GM19455 (cell line): Measurements from ENCODE around the gene CDKN3.
"Not testable (repeated sequence)": the region's sequence is repeated elsewhere in the genome, so short reads cannot be mapped to it uniquely, and the experiment has no call there.

ENCODE experiments used
- ATAC-seq: cut with Tn5 transposase; IDR thresholded peaks from one replicate; pipeline ENCODE4 v1.9.1; 2021; ENCODE audit not compliant: unreplicated experiment

Gene CDKN3

DNA sequence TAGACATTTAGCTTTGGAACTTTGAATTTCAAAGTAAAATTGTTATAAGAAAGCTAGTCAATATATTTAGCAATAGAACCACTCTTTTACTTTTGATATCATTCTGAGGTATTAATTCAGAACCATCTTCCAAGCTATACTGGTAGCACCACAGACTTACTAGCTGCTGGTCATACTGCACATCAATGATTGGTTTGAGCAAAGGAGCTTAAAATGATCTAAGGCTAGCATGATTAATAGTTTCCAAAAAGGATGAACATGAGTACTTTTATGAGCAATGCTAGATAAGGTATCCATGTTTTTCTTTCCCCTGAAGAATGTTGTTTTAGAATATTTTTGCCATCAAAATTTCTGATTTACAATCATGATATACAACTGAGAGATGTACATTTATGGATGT, 27.2 kb downstream of the CDKN3 start:
- no peak for ATAC-seq

DNA sequence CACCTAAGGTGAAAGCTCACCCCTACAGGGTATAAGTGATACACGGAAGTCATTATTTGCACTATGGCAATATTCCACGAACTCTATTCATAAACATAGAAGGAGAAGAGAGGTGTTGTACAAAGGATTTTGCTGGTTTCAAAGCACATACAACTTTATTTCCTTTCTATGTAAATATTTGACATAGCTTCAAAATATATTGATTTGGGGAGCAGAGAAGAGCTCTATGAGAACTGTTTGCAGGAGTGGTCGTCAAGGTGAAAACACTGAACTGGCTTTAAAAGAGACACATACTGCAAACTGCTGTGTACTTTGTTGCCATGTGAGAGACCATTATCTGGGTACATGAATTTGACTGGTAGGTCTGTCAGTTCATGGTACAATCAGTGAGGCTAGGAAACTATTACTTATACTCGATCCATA, 27.7 kb downstream of the CDKN3 start:
- no peak for ATAC-seq

DNA sequence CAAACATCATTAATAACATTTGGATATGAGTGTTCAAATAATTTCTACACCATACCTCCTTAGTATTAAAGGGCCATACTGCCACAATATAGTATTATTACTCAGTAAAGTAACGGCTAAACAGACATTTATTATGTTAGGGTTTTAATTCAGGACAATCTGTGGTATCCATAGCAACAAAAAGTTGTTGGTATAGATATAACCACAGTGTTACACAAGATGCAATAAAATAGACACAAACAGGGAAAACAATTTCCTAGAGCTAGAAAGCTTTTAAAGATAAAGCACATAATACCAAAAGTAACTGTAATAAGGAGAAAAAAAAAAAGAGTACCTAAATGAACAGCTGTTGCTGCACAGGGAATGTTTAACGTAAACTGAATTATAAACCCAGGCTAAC, 28.3 kb downstream of the CDKN3 start:
- ATAC-seq = no peak

DNA sequence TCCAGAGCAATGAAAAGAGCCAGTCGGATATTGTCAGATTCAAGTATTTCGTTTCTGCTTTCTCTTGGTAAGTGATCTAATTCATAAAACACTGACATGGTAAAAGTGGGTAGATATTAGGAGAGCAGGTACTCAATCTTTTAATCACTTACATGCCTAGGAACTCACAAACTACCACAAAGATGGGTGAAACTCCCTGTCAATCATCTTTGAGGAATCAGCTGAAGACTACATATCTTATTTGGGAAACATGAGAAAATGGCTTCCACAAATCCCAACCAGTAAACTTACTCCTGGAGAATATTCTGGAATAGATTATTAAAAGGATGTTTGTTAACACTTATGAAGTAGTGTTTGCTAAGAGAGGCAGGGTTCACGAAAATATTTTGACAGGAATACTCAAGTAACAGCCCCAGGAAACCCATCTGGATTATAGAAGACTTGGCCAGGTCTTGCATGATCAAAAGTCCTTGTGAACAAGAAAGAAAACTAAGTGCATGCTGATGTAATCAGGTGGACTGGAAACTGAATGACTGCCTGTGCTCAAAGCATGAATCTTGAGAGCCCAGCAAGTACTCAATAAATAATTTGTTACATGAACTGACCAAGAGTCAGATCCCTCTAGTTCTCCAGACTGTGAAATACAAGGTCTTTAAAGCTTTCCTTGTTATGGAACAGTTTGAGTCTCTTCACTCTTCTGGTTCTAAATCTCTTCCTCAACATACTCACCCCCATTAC, 28.9 kb downstream of the CDKN3 start:
- no peak for ATAC-seq

DNA sequence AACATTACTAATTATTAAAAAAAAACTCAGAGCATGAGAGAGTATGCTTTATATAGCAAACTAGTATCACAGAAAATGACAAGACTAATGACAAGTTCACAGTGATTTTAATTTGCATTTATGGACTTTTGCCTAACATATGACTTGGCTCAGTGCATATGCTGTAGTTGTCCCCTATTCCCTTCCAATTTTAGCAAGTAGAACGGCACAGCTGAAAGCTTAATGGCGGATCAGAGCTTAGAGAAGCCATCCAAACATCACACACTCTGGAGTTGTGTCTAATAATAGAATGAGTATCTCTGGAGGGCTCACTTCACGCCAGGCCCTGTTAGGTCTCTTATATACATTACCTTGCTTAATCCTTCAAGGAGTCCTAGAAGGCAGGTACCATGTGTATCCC, 31.1 kb downstream of the CDKN3 start:
- no peak for ATAC-seq

DNA sequence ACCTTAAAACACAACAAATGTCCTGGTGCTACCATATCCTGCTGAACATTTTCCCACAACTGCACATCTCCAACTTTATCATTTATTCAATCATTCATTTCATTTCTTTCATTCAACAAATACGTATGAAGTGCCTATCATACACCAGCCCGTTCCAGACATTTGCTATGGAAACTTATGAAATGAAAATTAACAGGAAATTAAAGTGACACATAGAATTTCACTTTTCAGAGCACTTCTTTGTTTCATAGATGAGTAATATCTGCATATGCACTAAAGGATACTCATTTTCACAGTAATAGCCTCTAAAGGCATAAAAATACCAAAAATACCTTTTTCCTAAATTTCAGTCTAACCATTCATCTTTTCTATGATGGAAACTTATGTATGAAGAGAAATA, 31.7 kb downstream of the CDKN3 start:
- ATAC-seq = no peak

DNA sequence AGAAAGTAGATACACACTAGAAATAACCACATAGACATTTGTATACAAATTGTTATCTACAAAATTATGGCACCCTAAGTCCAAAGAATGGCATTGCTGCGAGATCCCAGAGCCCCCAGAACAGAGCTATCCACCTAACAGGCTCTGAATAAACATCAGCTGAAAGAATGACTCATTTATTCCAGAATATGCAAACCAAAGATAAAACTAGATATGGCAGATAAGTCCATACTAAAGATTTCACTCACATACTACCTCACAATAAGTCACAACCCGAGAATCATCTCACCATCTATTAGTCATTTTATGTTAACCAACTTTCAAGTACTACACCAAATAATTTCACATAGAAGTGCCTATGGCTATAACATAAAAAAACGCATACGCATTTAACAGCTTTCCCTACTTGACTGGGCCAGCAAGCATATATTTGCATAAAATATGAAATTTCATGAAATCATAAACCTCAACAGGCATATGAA, 38.7 kb downstream of the CDKN3 start:
- ATAC-seq = peak; percentile 53

DNA sequence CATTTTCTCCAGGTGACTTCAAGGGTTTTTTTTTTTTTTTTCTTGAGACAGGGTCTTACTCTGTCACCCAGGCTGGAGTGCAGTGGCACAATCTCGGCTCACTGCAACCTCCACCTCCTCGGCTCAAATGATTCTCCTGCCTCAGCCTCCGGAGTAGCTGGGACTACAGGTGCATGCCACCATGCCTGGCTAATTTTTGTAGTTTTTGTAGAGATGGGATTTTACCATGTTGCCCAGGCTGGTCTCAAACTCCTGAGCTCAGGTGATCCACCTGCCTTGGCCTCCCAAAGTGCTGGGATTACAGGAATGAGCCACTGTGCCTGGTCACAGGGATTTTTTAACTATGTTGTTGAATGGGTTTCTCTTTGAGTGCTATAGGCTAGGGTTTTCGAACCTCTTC, 41.1 kb downstream of the CDKN3 start:
- not testable (repeated sequence) for ATAC-seq

DNA sequence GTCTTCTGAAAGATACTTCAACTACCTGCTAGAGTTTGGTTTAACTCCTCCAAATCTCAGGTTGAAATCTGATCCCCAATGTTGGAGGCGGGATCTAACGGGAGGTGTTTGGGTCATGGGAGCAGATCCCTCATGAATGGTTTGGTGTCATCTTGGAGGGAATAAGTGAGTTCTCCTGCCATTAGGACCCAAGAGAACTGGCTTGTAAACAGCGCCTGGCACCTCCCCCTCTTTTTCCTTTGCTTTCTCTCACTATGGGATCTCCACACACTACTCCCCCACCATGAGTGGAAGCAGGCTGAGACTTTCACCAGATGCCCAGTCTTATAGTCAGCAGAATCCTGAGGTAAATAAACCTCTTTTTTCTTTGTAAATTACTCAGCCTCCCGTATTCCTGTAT, 41.9 kb downstream of the CDKN3 start:
- no peak for ATAC-seq

DNA sequence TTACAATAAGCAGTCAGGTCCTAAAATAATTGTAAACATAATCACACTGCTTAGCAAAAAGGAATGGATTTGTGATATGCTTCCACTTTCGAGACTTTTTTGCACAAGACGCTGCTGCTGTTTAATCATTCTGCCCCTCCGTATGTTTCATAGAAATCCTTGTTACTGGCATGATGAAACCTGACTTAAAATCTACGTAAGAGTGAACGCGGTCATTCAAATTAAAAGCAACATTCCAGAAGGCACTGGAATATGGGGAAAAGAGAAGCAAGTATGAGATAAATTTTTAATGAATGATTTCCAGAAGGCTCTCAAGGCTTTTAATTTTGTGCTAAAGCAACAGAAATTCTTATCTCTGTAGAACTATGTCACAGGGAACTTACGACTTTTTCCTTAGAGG, 43.2 kb downstream of the CDKN3 start:
- no peak for ATAC-seq

DNA sequence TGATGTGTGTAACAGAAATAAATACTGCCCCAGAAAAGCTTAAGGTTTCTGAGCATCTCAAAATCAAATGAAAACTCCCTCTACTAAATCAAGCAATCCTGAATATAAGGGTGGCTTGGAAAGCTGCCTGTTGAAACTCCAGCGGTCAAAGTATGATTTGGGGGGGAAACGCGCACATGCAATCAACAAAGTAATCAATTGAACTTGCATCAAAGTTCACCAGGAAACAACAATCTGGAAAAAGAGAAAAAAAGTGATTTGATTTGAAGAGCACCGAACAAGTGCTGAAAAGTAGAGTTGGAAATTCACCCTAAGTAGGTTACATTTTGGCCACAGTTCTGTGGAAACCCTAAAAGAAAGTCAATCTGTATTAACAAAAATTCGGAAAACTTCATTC, 43.7 kb downstream of the CDKN3 start:
- no peak for ATAC-seq

DNA sequence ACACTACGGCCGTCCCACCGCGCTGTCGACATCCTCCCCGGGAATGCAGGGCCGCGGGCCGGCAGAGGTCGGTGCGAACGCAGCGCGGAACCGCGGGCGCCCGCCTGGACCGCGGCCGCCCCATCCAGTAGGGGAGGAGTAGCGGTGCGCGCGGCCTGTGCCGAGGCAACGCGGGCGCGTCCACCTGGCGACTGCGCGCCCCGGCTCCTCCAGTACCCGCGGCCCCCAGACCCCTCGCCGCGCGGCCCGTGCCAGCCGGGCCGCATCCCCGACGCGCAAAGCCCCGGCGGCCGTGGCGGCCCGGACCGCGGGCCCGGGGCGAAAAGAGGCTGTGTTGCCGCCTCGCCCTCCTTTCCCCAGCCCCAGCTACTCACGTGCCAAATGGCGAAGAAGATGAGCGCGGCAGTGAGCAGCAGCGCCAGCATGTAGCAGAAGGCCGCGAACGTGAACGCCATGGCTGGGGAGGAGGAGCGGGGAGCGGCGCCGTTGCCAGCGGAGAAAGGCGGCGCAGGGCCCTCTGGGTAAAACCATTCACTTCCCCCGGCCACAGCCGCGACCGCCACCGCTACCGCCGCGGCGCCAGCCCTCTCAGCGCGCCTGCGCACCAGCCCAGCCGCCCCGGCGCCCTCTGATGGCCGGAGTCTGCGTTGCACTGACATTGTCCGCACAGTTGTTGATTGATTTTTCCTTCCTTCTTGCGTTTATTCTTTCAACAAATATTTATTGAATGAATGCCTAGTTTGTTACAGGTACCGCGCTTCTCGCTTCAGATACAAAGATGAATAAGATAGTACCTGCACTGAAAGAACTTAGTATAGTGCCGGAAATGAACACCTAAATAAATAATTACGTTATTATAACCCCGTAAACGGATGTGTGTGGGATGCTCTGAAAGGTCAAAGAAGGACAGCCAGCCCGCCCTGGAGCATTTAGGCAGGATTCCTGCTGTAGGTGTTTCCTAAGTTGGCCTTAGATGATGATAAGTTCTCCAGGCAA, 44.4 kb downstream of the CDKN3 start, which contains the start of gene CNIH1:
CNIH1 (minus strand) TSS at position 502 of the 996 bp plus-strand sequence; CDS start at position 455, 47 bp downstream.
- ATAC-seq = peak; percentile 93

DNA sequence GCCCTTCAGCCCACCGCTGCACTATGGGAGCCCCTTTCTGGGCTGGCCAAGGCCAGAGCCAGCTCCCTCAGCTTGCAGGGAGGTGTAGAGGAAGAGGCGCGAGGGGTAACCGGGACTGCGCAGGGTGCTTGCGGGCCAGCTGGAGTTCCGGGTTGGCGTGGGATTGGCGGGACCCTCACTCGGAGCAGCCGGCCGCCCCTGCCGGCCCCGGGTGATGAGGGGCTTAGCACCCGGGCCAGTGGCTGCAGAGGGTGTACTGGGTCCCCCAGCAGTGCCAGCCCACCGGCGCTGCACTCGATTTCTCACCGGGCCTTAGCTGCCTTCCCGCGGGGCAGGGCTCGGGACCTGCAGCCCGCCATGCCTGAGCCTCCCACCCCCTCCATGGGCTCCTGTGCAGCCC, 46.2 kb downstream of the CDKN3 start:
- not testable (repeated sequence) for ATAC-seq

DNA sequence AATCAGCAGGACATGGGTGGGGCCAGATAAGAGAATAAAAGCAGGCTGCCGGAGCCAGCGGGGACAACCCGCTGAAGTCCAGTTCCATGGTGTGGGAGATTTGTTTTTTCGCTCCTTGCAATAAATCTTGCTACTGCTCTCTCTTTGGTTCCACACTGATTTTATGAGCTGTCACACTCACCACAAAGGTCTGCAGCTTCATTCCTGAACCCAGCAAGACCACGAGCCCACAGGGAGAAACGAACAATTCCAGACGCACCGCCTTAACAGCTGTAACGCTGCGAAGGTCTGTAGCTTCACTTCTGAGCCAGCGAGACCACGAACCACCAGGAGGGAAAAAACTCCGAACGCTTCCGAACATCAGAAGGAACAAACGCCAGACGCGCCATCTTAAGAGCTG, 47.2 kb downstream of the CDKN3 start:
- ATAC-seq = no peak

DNA sequence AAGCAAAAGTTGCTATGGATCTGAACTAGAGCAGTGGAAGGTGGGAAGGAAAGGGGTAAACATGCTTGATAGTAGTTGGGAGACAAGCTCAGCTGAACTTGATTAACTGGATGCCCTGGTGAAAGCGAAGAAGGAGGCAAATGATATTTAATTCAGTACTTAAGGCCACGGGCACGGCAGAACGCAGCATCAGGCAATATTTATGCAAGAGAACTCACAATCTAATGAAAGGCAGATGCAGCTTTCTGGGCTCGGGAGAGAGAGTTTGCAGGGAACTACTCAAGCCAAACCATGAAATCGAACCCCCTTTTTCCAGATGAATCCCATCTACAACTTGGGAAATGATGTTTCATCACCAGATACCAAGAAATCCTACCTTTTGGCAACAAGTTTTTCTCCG, 47.9 kb downstream of the CDKN3 start:
- ATAC-seq = no peak

DNA sequence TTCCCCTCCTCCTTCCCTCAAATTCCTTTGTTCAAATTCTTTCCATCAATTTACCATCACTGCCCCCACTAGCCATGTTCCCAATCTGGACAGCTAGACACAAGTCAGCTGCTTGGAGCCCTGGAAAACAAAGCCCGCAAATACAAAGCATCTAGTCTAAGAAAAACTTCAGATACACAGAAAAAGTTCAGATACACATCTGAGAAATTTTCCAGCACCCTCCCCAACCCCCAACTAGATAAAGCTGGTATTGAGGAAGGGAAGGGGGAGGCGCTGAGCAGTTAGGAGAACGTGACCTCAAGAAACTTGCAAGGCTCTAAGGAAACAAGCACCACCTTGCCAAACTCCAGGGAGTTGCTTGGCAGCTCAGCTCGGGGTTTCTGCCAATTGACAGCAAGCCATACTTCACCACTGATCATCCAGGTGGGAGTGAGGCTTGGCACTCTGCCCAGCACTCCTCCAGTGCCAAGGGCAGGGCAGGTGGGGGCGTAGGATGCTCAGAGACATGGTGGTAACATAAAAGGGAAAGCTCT, 49.4 kb downstream of the CDKN3 start:
- ATAC-seq = no peak

DNA sequence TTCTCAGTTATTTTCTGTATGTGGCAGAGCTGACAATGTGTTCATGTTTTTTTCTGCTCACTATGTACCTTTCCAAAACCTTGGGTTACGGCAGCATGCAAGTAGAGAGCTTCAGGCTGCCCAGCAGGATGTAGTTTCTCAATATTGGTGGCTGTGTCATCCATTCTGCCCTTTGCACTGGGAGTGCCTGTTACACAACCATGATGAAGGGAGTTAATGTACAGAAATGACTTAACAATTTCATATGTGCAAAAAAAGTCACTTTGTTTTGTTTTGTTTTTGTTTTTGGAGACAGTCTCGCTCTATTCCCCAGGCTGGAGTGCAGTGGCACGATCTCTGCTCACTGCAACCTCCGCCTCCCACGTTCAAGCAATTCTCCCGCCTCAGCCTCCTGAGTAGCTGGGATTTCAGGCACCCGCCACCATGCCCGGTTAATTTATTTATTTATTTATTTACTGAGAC, 50.5 kb downstream of the CDKN3 start:
- ATAC-seq = no peak

DNA sequence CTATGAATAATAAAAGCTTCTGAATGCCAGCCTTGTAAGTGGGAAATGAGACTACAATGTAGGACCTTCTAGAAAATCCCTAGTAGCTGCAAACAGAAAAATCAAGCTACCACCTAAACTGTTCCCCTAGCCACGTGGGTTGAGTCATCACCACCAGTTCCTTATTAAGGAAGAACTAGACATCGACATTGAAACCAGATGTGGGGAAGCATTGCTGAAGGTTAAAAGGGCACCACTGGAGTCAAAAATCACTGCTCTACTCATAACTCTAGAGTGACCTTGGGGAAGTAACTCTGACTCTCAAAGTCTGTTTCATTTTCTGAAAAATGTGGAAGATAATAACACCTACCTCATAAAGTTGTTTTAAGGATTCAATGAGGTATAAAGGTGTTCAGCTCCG, 53.7 kb downstream of the CDKN3 start:
- ATAC-seq = no peak

DNA sequence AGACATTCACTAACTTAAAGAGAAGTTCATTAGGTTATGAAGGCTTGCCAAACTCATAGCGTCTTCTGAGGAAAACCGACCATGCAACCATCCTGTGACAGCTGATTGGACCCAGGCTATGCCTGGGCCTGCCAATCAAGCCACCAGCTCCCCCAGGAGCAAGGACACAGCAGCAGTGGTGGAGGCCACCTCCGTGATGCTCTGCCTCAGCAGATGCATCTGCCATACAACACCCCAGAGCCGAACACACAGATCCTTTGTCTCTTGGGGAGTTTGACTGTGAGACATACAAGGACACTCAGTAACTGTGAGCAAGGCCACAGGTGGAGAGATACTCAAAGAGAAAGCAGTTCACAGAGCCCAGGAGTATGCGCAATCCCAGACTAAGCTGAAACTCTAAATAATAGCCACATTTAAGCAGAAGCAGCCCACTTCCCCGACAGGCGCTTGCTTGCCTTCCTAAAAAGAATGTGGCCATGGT, 54.4 kb downstream of the CDKN3 start:
- ATAC-seq = no peak

DNA sequence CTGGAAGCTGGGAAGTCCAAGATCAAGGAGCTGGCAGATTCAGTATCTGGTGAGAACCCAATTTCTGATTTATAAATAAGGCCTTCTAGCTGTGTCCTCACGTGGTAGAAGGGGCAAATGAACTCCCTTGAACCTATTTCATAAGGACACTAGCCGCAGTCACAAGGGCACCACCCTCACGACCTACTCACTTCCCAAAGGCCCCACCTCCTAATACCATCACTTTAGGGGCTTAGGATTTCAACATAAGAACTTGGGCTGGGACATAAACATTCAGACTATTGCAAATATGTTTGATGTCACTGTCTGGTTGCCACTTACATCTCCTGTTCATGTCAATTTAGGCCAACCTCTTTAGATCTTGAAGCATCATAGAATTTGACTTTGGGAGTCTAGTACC, 55.2 kb downstream of the CDKN3 start:
- no peak for ATAC-seq

DNA sequence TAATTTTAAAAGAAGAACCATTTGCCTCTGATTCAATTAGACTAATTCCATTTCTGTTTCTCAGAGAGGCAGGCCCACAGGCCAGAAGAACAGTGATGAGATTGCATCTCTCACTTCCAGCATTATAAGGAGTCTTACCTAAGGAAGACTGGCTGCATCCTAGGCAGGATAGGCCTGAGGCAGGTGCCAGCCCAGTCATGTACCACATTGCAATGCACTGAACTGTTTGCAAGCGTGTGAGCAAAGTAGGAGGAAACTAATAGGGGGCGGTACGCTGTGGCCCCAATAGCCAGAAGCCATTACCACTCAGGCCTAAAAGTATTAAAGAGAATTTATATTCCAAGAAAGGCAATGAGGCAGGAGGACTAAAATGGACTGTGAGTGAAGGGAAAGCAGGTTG, 56.4 kb downstream of the CDKN3 start:
- no peak for ATAC-seq
